ES-I3 (cell line): ENCODE data around the gene NISCH.

Experiments used
- H3K36me3 ChIP-seq: 2 replicates; pipeline ENCODE4 v1.6.1; 2013; ENCODE audit warnings: mild to moderate bottlenecking, low read length, control low read depth, moderate library complexity; ENCODE audit not compliant: insufficient read depth
- H3K4me1 ChIP-seq: 2 replicates; pipeline ENCODE4 v1.6.1; 2013; ENCODE audit warnings: mild to moderate bottlenecking, control low read depth, low read length; ENCODE audit not compliant: insufficient read depth
- H3K9ac ChIP-seq: 2 replicates; pipeline ENCODE4 v1.6.1; 2013; ENCODE audit warnings: low read depth, mild to moderate bottlenecking, low read length, moderate library complexity
- H3K9me3 ChIP-seq: 2 replicates; pipeline ENCODE4 v1.6.1; 2013; ENCODE audit warnings: mild to moderate bottlenecking, low read length, moderate library complexity; ENCODE audit not compliant: control insufficient read depth, insufficient read depth

NISCH gene

GRCh38 chr3:52431459-52432223 lies 23.8 kb upstream of the NISCH start:
- Histone ChIP-seq H3K36me3 (no peaks in the 10 kb centered on the region), H3K4me1 (no peaks in the 10 kb centered on the region), H3K9me3 (no peaks in the 10 kb centered on the region), H3K9ac (no peak overlapping the region)

- no peaks in the 10 kb centered on the region for H3K9me3 ChIP-seq
- no peaks in the 10 kb centered on the region for H3K36me3 ChIP-seq
- H3K9ac ChIP-seq: no peak overlapping the region
- H3K4me1 ChIP-seq: no peaks in the 10 kb centered on the region
These were observed 23.2 kb upstream of the NISCH start for GRCh38 chr3:52432225-52432624.

GRCh38 chr3:52432691-52433141 lies 22.7 kb upstream of the NISCH start:
- Histone ChIP-seq H3K9me3 (no peaks in the 10 kb centered on the region), H3K4me1 (no peaks in the 10 kb centered on the region), H3K9ac (no peak overlapping the region), H3K36me3 (no peaks in the 10 kb centered on the region)

GRCh38 chr3:52433328-52433995 lies 21.9 kb upstream of the NISCH start:
- Histone ChIP-seq H3K9me3 (no peaks in the 10 kb centered on the region), H3K36me3 (no peaks in the 10 kb centered on the region), H3K4me1 (no peaks in the 10 kb centered on the region), H3K9ac (no peak overlapping the region)

- H3K9me3 ChIP-seq: no peaks in the 10 kb centered on the region
- H3K4me1 ChIP-seq: no peaks in the 10 kb centered on the region
- H3K36me3 ChIP-seq: no peaks in the 10 kb centered on the region
- no peak overlapping the region for H3K9ac ChIP-seq
These were observed 21.4 kb upstream of the NISCH start for GRCh38 chr3:52433996-52434479.

GRCh38 chr3:52434491-52435115 lies 20.8 kb upstream of the NISCH start:
- Histone ChIP-seq H3K4me1 (no peaks in the 10 kb centered on the region), H3K9ac (no peak overlapping the region)

GRCh38 chr3:52435246-52436101 lies 19.9 kb upstream of the NISCH start:
- Histone ChIP-seq H3K9ac (no peak overlapping the region), H3K36me3 (no peaks in the 10 kb centered on the region), H3K9me3 (no peaks in the 10 kb centered on the region), H3K4me1 (no peaks in the 10 kb centered on the region)

More at GRCh38 chr3:52434491-52435115, 20.8 kb upstream of the NISCH start:
- Histone ChIP-seq H3K9me3 (no peaks in the 10 kb centered on the region), H3K36me3 (no peaks in the 10 kb centered on the region)

GRCh38 chr3:52436500-52437149 lies 18.8 kb upstream of the NISCH start:
- Histone ChIP-seq H3K4me1 (no peaks in the 10 kb centered on the region), H3K36me3 (no peaks in the 10 kb centered on the region), H3K9me3 (no peaks in the 10 kb centered on the region), H3K9ac (no peak overlapping the region)

GRCh38 chr3:52437326-52438103 lies 17.9 kb upstream of the NISCH start:
- no peak overlapping the region for H3K9ac ChIP-seq
- H3K4me1 ChIP-seq: no peaks in the 10 kb centered on the region
- H3K36me3 ChIP-seq: no peaks in the 10 kb centered on the region
- H3K9me3 ChIP-seq: no peaks in the 10 kb centered on the region

- H3K36me3 ChIP-seq: no peaks in the 10 kb centered on the region
- H3K4me1 ChIP-seq: no peaks in the 10 kb centered on the region
- H3K9ac ChIP-seq: no peak overlapping the region
- H3K9me3 ChIP-seq: no peaks in the 10 kb centered on the region
These were observed 17.4 kb upstream of the NISCH start for GRCh38 chr3:52438104-52438376.

- Histone ChIP-seq H3K36me3 (no peaks in the 10 kb centered on the region), H3K9me3 (no peaks in the 10 kb centered on the region), H3K9ac (no peak overlapping the region), H3K4me1 (no peaks in the 10 kb centered on the region)
These were observed 16.6 kb upstream of the NISCH start for GRCh38 chr3:52438579-52439425.

- no peaks in the 10 kb centered on the region for H3K4me1 ChIP-seq
- no peak overlapping the region for H3K9ac ChIP-seq
- H3K9me3 ChIP-seq: no peaks in the 10 kb centered on the region
- H3K36me3 ChIP-seq: no peaks in the 10 kb centered on the region
These were observed 15.8 kb upstream of the NISCH start for GRCh38 chr3:52439426-52440248.
